Ammon's horn (tissue), 1 donor: ENCODE measurements around the gene SLC2A6.

ENCODE experiments used
- DNase-seq: peaks from one replicate; pipeline ENCODE4 v3.0.0-alpha.2; 2016; ENCODE audit warnings: low spot score

Gene SLC2A6

GRCh38 chr9:133477992-133478850, 678 bp downstream of the SLC2A6 start:
- DNase-seq: no peak

- no peak for DNase-seq
Measured at GRCh38 chr9:133477461-133477860, 1.4 kb downstream of the SLC2A6 start.

GRCh38 chr9:133476941-133477340, 2.0 kb downstream of the SLC2A6 start:
- DNase-seq: no peak

GRCh38 chr9:133476036-133476931, 2.6 kb downstream of the SLC2A6 start:
- no peak for DNase-seq

- DNase-seq: no peak
Measured at GRCh38 chr9:133475292-133476012, 3.4 kb downstream of the SLC2A6 start.

- no peak for DNase-seq
Measured at GRCh38 chr9:133474853-133475252, 4.0 kb downstream of the SLC2A6 start.

- no peak for DNase-seq
Measured at GRCh38 chr9:133474215-133474614, 4.7 kb downstream of the SLC2A6 start.

- no peak for DNase-seq
Measured at GRCh38 chr9:133473743-133474142, 5.2 kb downstream of the SLC2A6 start.

- no peak for DNase-seq
Measured at GRCh38 chr9:133472753-133473378, 6.0 kb downstream of the SLC2A6 start.

GRCh38 chr9:133472277-133472645, 6.6 kb downstream of the SLC2A6 start:
- DNase-seq: no peak

- no peak for DNase-seq
Measured at GRCh38 chr9:133471551-133472276, 7.2 kb downstream of the SLC2A6 start.

- DNase-seq: no peak
Measured at GRCh38 chr9:133470988-133471387, 7.9 kb downstream of the SLC2A6 start.

- no peak for DNase-seq
Measured at GRCh38 chr9:133470427-133470924, 8.4 kb downstream of the SLC2A6 start.

- DNase-seq: no peak
Measured at GRCh38 chr9:133468777-133469421, 10.0 kb downstream of the SLC2A6 start.

- no peak for DNase-seq
Measured at GRCh38 chr9:133468374-133468773, 10.5 kb downstream of the SLC2A6 start.

- no peak for DNase-seq
Measured at GRCh38 chr9:133467101-133467500, 11.8 kb downstream of the SLC2A6 start.

GRCh38 chr9:133465984-133466383, 12.9 kb downstream of the SLC2A6 start:
- no peak for DNase-seq

GRCh38 chr9:133464638-133465037, 14.3 kb downstream of the SLC2A6 start:
- DNase-seq: no peak

- DNase-seq: no peak
Measured at GRCh38 chr9:133463864-133464615, 14.9 kb downstream of the SLC2A6 start.
